AG20443 (cell line): ENCODE data around the gene PSENEN.

Experiments
- DNase-seq: peaks from one replicate; pipeline ENCODE4 v3.0.0; 2012; ENCODE audit warnings: low spot score, mixed read lengths

Gene PSENEN

GRCh38 chr19:35745328-35746086 is at the start of gene PSENEN, which contains the start of gene U2AF1L4:
Gene PSENEN (plus strand): TSS chr19:35745651. CDS start chr19:35745931, 280 bp downstream.
Gene U2AF1L4 (minus strand): TSS chr19:35745418. CDS start chr19:35745391, 27 bp downstream.
- DNase-seq, result peak; percentile 95

DNA sequence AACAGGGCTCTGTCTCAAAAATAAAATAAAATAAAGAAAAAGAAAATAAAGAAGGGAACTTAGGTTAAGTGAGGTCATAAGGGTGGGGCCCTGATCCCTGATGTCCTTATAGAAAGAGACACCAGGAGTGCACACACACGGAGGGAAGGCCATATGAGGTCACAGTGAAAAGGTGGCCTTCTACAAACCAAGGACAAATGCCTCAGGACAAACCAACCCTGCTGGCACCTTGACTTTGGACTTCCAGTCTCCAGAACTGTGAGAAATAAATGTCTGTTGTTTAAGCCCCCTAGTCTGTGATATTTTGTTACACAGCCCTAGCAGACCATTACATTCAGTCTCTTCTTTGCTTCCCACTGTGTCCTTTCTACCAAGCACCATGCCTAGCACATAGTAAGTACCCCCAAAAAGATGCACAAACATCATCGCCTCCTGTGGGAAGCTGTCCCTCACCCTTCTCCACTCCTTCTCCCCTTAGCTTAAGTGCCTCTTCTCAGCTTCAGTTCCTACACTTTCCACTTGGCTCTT is 49.5 kb upstream of the PSENEN start:
- DNase-seq, result no peak

GRCh38 chr19:35696835-35697234 is 48.6 kb upstream of the PSENEN start:
- no peak for DNase-seq

DNA sequence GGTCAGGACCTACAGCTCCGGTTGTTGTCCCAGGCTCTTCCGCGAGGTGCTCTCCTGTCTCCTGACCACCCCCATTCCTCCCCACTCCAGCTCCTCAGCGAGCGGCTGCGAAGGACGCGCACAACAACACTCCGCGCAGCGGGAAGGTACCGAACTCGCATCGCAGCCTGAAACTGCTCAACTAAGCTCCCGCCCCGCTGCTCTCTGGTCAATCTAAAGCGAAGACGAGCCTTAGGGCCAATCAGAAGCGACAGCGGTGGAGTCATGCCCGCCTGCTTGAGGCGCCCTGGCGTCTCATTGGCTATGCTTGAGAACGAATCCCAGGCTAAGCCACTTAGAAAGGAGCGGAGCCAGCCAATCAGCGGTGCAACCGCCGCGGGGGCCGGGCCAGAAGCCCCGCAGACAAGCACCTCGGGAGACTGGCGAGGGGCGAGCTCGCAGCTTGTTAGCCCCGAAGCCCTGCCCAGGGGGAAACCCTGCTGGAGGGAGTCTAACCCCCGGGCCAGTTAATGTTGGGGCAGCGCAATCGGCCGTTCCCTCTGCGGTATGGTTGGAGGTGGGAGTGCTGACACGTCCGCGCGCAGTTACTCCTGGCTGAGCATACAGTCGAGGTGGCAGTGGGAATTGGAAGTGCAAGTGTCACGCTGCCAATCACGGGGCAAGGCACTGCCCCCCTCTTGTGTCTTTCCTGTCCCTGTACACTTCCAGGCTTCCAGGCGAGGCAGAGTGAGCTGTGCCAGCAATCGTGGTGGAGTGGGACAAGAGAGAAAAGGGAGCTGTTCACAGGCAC is 43.0 kb upstream of the PSENEN start:
- peak; percentile 96 for DNase-seq

DNA sequence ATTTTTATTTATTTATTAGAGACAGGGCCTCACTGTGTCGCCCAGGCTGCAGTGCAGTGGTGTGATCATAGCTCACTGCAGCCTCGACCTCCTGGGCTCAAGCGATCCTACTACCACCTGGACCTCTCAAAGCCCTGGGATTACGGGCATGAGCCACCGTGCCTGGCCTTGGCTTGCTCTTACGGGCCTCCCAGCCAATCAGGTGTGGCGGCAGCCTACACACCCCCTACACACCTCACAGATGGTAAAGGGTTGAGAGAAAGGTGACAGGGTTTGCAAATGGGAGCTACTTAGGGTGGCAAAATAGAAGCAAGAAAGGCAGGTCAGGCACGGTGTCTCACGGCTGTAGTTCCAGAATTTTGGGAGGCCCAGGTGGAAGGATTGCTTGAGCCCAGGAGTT is 42.1 kb upstream of the PSENEN start:
- no peak for DNase-seq

GRCh38 chr19:35704218-35704617 is 41.2 kb upstream of the PSENEN start, which contains the start of gene ZBTB32:
Gene ZBTB32 (plus strand): TSS chr19:35704558. CDS start chr19:35714627, 10,069 bp downstream.
- peak; percentile 75 for DNase-seq

DNA sequence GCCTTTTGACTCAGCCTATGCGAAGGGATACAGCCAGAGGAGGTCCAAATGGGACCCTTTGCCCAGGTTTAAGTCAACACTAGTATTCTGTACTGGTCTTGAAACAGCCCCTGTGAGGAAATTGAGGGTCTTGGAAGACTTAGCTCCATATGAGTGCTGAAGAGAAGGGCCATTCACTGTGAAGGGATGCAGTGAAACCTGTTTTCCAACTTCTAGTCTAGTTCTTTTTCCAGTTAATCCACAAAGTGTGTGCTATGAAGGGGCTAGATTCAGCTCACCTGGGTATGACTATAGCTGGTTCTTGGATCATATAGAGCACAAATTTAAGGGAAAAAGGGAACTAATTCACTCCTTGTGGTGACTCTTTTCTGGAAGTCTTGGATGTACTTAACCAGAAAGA is 37.1 kb upstream of the PSENEN start:
- no peak for DNase-seq

DNA sequence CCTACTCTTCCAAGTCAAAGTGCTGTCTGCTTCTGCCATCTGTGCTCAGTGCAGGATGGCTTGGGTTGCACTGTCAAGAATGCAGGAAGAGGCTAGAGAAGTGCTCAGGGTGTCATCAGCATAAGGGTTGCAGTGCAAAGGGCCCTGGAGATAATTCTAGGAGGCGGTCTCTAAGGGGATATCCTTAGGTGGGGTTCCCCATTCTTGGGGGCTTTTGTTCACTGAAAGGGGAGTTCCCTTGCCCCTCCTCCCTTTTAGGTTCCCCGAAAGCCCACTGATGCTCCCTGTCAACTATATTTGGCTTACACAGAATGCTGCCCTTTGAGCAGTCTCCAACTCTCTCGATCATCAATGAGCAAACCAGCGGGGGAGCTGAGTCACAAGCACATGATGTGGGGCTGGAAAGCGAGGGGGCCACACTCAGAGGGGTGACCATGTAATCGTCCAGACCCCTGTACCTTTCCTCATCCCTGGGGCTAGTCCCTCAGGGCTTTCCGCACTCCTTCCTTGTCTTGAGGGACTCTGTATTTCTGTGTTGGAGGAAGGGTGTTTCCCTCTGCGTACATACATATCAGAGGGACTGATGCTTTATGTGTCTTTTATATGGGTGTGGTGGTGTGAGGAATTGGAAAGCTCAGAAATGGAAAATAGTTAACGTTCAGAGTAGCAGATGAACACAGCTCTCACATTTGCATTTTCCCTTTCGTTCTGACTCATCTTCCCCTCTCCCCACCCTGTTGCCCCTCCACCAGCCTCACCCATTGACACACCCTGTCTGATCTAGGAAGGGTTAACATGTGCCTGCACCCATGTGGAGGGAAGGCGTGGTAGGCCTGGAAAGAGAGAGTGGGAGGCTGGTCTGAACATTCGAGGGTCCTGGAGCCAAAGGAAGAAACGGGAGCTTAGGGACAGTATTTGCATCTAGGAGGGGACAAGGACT is 34.4 kb upstream of the PSENEN start:
- DNase-seq, result no peak

DNA sequence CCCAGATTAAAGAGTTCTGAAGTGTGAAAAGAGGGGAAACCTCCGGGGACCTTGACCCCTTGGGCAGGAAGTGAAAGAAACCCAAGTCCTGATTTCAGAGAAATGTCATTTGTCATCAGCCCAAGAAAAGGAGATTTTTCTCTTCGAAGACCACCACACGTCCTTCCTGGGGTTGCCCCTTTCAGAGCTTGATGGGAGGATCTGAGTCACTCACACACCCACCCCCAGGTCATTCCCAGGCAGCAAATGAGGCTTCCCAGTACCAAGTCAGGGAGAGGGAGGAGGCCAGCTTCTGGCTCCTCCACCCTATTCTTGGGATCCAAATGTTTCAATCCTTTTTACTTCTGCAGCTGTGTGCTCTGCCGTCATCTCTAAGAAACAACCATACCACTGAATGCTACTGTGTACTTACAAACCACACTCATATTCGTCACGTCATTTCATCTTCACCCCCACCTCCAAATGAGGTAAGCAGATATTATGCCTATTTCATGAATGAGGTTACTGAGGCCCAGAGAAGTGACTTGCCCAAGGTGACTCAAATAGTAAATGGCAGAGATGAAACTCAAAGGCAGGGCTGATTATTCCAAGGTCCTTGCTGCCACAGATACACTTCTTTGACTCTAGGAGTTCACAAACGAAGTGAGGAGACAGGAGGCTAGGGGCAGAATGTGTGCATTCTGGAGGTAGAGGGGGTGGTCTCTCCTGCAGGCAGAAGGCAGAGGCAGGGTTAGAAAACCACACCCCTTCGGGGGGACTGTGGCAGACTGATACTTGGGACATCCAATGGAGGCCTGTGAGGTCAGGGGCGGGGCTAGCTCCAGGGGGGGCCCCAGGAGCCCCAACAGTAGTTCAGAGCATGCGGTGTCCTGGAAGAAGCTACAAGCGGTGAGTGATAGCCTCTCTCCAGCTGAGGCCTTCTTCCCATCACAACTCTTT is 32.6 kb upstream of the PSENEN start:
- DNase-seq, result no peak

DNA sequence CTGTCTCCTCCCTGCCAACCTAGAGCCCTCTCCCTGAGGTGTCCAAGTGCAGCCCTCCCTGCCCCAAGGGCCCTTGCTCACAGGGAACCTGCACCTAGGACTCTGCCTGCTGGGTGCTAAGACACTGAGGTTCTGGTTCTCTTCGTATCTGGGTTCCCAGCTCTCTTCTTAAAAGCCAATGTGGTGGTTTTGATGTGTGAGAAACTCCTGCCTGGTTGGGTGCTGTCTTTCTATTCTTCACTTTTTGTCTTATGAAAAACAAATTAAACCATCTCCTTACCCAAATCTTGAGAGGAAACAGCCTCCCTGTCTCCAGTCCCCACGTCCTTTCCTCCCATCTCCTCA is 32.0 kb upstream of the PSENEN start:
- no peak for DNase-seq

DNA sequence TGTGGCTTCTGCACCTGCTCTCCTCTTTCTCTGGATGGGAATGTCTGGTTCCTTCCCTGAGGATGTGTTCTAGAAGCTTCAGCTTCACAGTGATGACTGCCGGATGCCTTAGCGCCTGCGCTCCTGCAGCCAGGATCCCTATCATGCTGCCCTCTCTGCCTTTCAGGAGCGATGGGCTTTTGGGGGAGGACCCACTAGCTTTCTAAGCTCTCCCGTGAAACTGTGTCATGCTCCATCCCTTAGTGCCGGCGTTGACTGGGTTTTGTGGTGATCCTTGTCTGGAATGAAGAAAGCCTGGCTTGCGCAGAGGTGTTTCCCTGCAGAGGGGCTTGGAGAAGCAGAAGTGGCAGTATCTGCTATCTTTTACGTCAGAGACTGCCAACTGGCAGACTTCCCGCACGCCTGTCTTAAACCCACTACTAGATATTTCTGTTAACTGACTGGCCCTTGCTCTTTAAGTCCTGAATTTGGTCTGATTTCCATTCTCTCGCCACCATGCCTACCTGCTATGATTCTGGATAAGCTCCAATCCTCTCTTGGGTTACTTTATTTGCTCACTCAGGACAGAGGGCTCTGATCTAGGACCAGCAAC is 31.5 kb upstream of the PSENEN start:
- DNase-seq, result no peak

DNA sequence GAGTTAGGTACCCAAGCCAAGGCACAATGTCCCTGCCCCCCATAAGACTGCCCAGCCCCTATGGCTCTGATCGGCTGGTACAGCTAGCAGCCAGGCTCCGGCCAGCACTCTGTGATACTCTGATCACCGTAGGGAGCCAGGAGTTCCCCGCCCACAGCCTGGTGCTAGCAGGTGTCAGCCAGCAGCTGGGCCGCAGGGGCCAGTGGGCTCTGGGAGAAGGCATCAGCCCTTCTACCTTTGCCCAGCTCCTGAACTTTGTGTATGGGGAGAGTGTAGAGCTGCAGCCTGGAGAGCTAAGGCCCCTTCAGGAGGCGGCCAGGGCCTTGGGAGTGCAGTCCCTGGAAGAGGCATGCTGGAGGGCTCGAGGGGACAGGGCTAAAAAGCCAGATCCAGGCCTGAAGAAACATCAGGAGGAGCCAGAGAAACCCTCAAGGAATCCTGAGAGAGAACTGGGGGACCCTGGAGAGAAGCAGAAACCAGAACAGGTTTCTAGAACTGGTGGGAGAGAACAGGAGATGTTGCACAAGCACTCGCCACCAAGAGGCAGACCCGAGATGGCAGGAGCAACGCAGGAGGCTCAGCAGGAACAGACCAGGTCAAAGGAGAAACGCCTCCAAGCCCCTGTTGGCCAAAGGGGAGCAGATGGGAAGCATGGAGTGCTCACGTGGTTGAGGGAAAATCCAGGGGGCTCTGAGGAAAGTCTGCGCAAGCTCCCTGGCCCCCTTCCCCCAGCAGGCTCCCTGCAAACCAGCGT is 30.7 kb upstream of the PSENEN start:
- DNase-seq, result no peak

- DNase-seq, result no peak
These were observed 30.1 kb upstream of the PSENEN start for GRCh38 chr19:35715355-35715809.

GRCh38 chr19:35715981-35716800 is 29.3 kb upstream of the PSENEN start:
- peak; percentile 82 for DNase-seq

GRCh38 chr19:35716801-35717664 is 28.4 kb upstream of the PSENEN start:
- DNase-seq, result peak; percentile 98

GRCh38 chr19:35717665-35718344 is 27.6 kb upstream of the PSENEN start, which contains the start of gene KMT2B:
Gene KMT2B (plus strand): TSS chr19:35718003. CDS start chr19:35718019, 16 bp downstream.
- DNase-seq, result peak; percentile 98
